ENCODE data around the gene ATOH1.

The ATOH1 gene

DNA sequence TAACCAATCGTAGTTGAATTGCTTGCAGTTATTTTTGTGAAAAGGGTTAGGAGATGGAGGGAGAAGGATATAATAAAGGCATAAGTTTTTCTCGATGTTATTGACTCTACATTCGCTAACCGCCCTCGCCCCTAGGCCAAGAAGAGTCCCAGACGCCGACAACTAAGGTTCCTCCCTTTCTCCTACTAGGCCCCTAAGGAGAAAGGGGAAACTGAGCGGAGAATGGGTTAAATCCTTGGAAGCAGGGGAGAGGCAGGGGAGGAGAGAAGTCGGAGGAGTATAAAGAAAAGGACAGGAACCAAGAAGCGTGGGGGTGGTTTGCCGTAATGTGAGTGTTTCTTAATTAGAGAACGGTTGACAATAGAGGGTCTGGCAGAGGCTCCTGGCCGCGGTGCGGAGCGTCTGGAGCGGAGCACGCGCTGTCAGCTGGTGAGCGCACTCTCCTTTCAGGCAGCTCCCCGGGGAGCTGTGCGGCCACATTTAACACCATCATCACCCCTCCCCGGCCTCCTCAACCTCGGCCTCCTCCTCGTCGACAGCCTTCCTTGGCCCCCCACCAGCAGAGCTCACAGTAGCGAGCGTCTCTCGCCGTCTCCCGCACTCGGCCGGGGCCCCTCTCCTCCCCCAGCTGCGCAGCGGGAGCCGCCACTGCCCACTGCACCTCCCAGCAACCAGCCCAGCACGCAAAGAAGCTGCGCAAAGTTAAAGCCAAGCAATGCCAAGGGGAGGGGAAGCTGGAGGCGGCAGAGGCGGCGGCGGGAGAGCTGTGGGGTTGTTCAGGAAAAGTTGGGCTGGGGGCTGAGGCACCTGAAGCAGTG lies 5.9 kb downstream of the ATOH1 start:
- DNase-seq (ENCODE audit: low read depth), result no peak
- TF ChIP-seq, protein P1, sequence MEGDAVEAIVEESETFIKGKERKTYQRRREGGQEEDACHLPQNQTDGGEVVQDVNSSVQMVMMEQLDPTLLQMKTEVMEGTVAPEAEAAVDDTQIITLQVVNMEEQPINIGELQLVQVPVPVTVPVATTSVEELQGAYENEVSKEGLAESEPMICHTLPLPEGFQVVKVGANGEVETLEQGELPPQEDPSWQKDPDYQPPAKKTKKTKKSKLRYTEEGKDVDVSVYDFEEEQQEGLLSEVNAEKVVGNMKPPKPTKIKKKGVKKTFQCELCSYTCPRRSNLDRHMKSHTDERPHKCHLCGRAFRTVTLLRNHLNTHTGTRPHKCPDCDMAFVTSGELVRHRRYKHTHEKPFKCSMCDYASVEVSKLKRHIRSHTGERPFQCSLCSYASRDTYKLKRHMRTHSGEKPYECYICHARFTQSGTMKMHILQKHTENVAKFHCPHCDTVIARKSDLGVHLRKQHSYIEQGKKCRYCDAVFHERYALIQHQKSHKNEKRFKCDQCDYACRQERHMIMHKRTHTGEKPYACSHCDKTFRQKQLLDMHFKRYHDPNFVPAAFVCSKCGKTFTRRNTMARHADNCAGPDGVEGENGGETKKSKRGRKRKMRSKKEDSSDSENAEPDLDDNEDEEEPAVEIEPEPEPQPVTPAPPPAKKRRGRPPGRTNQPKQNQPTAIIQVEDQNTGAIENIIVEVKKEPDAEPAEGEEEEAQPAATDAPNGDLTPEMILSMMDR (IDR thresholded peaks at IDR 0.05; ENCODE audit: low read depth, low read length, missing control alignments), result no peak
- no peak overlapping the region for H3K4me3 ChIP-seq (ENCODE audit: low read depth, low read length)

DNA sequence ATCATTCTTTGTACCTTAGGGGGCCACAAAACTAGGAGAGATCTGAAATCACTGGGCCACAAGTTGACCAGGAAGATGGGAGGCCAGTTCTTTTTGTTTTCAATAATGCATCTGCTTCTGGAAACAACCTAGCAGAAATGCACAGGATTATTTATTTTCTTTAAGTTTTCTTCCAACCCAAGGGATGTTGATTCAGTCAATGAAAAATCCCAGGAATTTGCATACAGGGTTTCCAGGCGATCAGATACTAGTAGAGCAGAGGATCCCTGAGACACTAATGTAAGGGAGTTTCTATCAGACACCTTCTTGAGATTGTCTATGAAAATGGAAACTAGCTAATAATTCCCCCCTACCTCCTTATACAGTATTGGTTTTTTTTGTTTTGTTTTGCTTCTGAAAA lies 7.4 kb downstream of the ATOH1 start:
- DNase-seq (ENCODE audit: low read depth), result no peak
- TF ChIP-seq, protein P1 (IDR thresholded peaks at IDR 0.05; ENCODE audit: low read depth, low read length, missing control alignments), result no peak
- H3K4me3 ChIP-seq (ENCODE audit: low read depth, low read length), result no peak overlapping the region

DNA sequence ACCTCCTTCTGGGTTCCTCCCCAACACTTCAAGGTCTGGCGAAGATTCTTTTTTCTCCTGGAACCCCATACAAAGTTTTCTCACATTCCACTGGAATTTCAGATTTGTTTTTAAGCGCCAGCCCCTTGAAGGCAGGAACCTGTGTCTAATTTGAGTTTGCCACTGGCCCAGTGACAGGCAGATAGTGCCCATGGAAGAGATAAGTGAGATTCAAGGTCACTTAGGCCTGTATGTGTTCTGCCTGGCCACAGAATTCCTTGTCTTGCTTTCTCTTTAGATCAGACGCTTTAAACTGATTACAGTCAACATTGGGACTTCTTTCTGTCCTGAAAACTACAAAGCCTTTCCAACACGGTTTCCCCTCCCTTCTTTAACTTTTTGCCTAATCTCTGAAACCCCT lies 11.2 kb downstream of the ATOH1 start:
- H3K4me3 ChIP-seq (ENCODE audit: low read depth, low read length), result no peak overlapping the region
- DNase-seq (ENCODE audit: low read depth), result no peak
- TF ChIP-seq, protein P1 (IDR thresholded peaks at IDR 0.05; ENCODE audit: low read depth, low read length, missing control alignments), result no peak

DNA sequence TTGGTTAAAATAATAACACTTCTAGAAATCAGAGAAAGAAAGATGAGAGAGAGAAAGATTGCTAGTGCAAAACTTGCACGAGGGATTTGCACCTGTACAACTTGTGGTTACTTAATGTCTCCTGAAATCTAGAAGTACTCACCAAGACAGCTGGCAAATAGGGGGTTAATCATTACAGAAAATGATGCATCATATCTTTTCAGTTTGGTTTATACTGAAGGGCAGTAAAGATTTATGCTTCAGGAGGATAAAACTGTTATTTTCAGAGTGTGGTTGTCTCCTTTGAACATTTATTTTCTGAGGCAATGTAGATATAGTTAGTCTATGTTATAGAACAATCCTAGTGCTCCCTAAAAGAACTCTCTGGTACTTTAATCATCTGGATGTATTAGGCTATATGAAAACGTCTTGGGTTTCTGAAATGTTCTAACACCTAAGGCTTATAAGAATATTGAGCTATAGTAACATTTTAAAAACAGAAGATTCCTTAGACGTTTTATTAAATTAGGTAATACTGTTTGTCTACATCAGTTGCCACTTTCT lies 13.3 kb downstream of the ATOH1 start:
- TF ChIP-seq, protein P1 (IDR thresholded peaks at IDR 0.05; ENCODE audit: low read depth, low read length, missing control alignments), result no peak
- no peak for DNase-seq (ENCODE audit: low read depth)
- no peak overlapping the region for H3K4me3 ChIP-seq (ENCODE audit: low read depth, low read length)

DNA sequence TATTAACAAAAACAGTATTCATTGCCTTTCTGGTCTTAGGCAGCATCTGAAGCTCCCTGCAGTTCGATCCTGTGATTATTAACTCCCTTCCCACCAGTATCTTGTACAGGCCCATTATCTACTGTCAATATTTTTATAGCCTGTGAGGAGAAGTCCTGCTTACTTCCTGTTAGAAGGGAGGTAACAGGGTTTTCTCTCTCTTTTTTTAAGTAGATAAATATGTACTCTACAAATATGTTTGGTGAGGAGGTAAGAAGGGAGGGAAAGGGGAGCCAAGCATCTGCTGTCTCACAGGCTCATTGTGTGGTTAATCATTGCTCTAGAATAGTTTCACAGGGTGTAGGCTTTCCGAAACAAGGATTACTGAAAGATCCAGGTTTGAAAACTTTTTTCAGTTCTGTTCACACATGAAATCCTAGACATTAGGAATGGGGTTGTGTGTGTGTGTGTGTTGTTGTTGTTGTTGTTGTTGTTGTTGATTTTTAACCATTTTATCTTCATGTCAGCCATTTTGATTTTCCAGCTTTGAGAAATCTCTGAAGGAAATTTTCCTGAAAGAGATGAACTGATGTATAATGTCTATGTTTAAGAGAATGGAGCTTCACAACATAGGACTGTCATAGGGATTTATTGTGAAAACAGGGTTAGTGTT lies 14.2 kb downstream of the ATOH1 start:
- H3K4me3 ChIP-seq (ENCODE audit: low read depth, low read length), result no peak overlapping the region
- TF ChIP-seq, protein P1 (IDR thresholded peaks at IDR 0.05; ENCODE audit: low read depth, low read length, missing control alignments), result no peak
- DNase-seq (ENCODE audit: low read depth), result no peak

DNA sequence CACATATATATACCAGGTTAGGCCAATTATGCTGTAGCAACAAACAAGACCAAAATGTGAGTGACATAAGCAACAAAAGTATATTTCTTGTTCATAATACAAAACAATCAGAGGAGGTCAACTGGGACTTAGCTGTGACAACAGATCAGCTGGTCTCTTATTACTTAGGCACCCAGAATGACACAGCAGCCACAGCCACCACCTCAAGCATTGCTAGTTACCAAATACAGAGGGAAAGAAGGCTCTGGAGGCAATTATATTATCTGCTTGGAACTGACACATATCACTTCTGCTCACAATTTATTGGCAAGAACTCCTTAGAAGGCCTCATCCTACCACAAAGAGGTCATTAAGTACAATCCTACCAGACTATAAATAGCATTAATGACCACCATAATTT lies 15.2 kb downstream of the ATOH1 start:
- no peak overlapping the region for H3K4me3 ChIP-seq (ENCODE audit: low read depth, low read length)
- TF ChIP-seq, protein P1 (IDR thresholded peaks at IDR 0.05; ENCODE audit: low read depth, low read length, missing control alignments), result no peak
- DNase-seq (ENCODE audit: low read depth), result no peak
